ENCODE data around the gene TWSG1. TPM values are rescaled to one million over a fixed set of nuclear protein-coding genes. Genes with fewer than 3 reads are reported as not detected.
"Not testable (repeated sequence)": the region's sequence is repeated elsewhere in the genome, so short reads cannot be mapped to it uniquely, and the experiment has no call there.

TWSG1 gene
- total RNA-seq, 1 donor from 2014 or later: 60.2 TPM

- H3K36me3 Mint-ChIP-seq: peaks cover 41% of the 10 kb centered on the region
- peaks cover 22% of the 10 kb centered on the region for H3K9me3 Mint-ChIP-seq
- H3K27me3 Mint-ChIP-seq (ENCODE audit: low read depth): no peaks in the 10 kb centered on the region
- H3K4me3 Mint-ChIP-seq: no peak overlapping the region
- no peak overlapping the region for H3K27ac Mint-ChIP-seq
- DNase-seq (ENCODE audit: low spot score in 2 of 2, unreplicated experiment in 2 of 2): no peak
- TF ChIP-seq CTCF (IDR thresholded peaks at IDR 0.05; ENCODE audit: unreplicated experiment): no peak
- no peaks in the 10 kb centered on the region for H3K4me1 Mint-ChIP-seq
Observed at GRCh38 chr18:9387891-9388290, 53.3 kb downstream of the TWSG1 start.

DNA sequence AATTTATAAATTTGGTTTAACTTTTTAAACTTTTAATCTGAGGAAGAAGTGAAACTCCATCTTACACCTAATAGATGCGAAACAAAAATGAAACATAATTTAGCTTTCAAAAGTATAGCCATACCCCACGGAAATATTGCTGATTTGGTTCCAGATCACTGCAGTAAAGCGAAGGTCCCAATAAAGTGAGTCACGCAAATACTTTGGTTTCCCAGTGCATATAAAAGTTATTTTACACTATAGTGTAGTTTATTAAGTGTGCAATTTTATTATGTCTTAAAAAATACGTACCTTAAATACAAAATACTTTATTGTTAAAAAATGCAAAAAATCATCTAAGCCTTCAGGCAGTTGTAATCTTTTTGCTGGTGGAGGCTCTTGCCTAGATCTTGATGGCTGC is 55.1 kb downstream of the TWSG1 start:
- Mint-ChIP-seq H3K9me3 (peaks cover 31% of the 10 kb centered on the region), H3K4me1 (no peaks in the 10 kb centered on the region), H3K4me3 (no peak overlapping the region), H3K27me3 (ENCODE audit: low read depth) (no peaks in the 10 kb centered on the region), H3K36me3 (peaks cover 50% of the 10 kb centered on the region), H3K27ac (no peak overlapping the region)
- no peak for TF ChIP-seq CTCF (IDR thresholded peaks at IDR 0.05; ENCODE audit: unreplicated experiment)
- no peak for DNase-seq (ENCODE audit: low spot score in 2 of 2, unreplicated experiment in 2 of 2)

GRCh38 chr18:9392726-9393125 is 58.2 kb downstream of the TWSG1 start:
- no peak overlapping the region for H3K4me3 Mint-ChIP-seq
- H3K4me1 Mint-ChIP-seq: no peaks in the 10 kb centered on the region
- peaks cover 35% of the 10 kb centered on the region for H3K9me3 Mint-ChIP-seq
- no peak overlapping the region for H3K27ac Mint-ChIP-seq
- no peaks in the 10 kb centered on the region for H3K27me3 Mint-ChIP-seq (ENCODE audit: low read depth)
- no peak for TF ChIP-seq CTCF (IDR thresholded peaks at IDR 0.05; ENCODE audit: unreplicated experiment)
- H3K36me3 Mint-ChIP-seq: peaks cover 69% of the 10 kb centered on the region
- no peak for DNase-seq (ENCODE audit: low spot score in 2 of 2, unreplicated experiment in 2 of 2)

GRCh38 chr18:9394046-9394445 is 59.5 kb downstream of the TWSG1 start:
- Mint-ChIP-seq H3K36me3 (peaks cover 68% of the 10 kb centered on the region), H3K27ac (no peak overlapping the region), H3K9me3 (peaks cover 35% of the 10 kb centered on the region), H3K27me3 (ENCODE audit: low read depth) (no peaks in the 10 kb centered on the region), H3K4me1 (no peaks in the 10 kb centered on the region), H3K4me3 (no peak overlapping the region)
- no peak for DNase-seq (ENCODE audit: low spot score in 2 of 2, unreplicated experiment in 2 of 2)
- TF ChIP-seq CTCF (IDR thresholded peaks at IDR 0.05; ENCODE audit: unreplicated experiment): no peak

- Mint-ChIP-seq H3K27ac (no peak overlapping the region), H3K4me1 (peaks cover 3% of the 10 kb centered on the region), H3K4me3 (no peak overlapping the region), H3K9me3 (peaks cover 4% of the 10 kb centered on the region), H3K27me3 (ENCODE audit: low read depth) (no peaks in the 10 kb centered on the region), H3K36me3 (peaks cover 25% of the 10 kb centered on the region)
- no peak for DNase-seq (ENCODE audit: low spot score in 2 of 2, unreplicated experiment in 2 of 2)
- no peak for TF ChIP-seq CTCF (IDR thresholded peaks at IDR 0.05; ENCODE audit: unreplicated experiment)
Observed at GRCh38 chr18:9400197-9400596, 65.6 kb downstream of the TWSG1 start.

DNA sequence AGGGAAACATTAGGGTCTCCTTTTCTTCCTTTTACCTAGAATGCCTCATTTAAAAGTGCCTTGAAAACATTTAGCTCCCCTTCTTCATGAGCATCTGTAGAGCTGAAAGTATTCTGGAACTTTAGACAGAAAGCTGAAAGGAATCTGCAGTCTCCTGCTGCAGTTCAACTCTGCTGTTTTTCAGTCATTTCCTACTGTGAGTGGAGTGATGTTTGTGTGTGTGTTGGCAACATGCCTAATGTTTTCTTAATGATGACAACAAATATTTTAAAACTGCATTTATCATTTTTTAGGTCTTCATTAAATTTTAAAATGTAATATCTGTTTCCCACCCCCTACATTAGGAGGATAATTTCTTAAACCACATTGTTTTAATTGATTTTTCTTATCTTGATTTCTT is 66.6 kb downstream of the TWSG1 start:
- DNase-seq (ENCODE audit: low spot score in 2 of 2, unreplicated experiment in 2 of 2): no peak
- peaks cover 19% of the 10 kb centered on the region for H3K36me3 Mint-ChIP-seq
- TF ChIP-seq CTCF (IDR thresholded peaks at IDR 0.05; ENCODE audit: unreplicated experiment): no peak
- H3K4me3 Mint-ChIP-seq: no peak overlapping the region
- peaks cover 4% of the 10 kb centered on the region for H3K9me3 Mint-ChIP-seq
- peaks cover 5% of the 10 kb centered on the region for H3K4me1 Mint-ChIP-seq
- H3K27ac Mint-ChIP-seq: peak overlapping the region; percentile 39
- H3K27me3 Mint-ChIP-seq (ENCODE audit: low read depth): no peaks in the 10 kb centered on the region

GRCh38 chr18:9402358-9403007 is 67.9 kb downstream of the TWSG1 start:
- not testable (repeated sequence) for H3K36me3 Mint-ChIP-seq; H3K4me3 Mint-ChIP-seq; H3K4me1 Mint-ChIP-seq; H3K27me3 Mint-ChIP-seq (ENCODE audit: low read depth); H3K27ac Mint-ChIP-seq; H3K9me3 Mint-ChIP-seq; DNase-seq (ENCODE audit: low spot score in 2 of 2, unreplicated experiment in 2 of 2)

All from mesothelial cell of epicardium (in vitro differentiated cells).